HG03280 (cell line): Measurements from ENCODE around the gene NAGS.
"Not testable (repeated sequence)": the region's sequence is repeated elsewhere in the genome, so short reads cannot be mapped to it uniquely, and the experiment has no call there.

Experiments used
- ATAC-seq: cut with Tn5 transposase; IDR thresholded peaks from one replicate; pipeline ENCODE4 v1.9.1; 2021; ENCODE audit warnings: mild to moderate bottlenecking, moderate library complexity; ENCODE audit not compliant: unreplicated experiment

NAGS gene

GRCh38 chr17:44004077-44004760 lies at the start of gene NAGS:
Gene NAGS, plus strand, starts transcription at chr17:44004622. Its CDS starts 42 bp downstream, at chr17:44004664.
- no peak for ATAC-seq

GRCh38 chr17:43956222-43956621 lies 48.2 kb upstream of the NAGS start:
- ATAC-seq: no peak

DNA sequence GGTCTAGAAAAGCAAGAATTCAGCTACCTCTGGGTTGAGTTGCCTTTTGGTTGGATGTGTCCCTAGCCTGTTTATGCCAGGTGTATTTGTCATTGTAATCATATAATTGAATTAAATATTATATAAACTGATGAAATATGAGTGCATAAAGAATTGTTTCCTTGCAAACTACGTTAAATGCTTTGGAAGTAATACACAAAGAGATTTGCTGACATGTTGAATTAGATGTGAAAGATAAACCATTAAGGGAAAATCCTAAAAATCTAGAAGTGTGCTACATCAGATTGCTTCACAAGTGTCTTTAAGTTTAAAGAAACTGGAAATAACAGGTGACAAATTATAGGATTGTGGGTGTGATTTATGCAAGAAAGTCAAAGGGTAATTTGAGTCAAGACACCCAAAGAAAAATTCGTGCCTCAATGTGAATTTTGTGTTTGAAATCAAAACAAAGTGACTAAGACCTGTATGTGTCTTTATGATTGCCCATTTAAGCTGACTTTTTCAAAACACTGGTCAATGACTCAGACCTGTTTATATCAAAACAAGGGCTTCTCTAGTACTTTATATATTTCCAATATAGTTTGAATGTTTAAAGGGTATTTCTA lies 45.6 kb upstream of the NAGS start:
- no peak for ATAC-seq

- not testable (repeated sequence) for ATAC-seq
These were observed 43.1 kb upstream of the NAGS start for GRCh38 chr17:43961292-43961691.

DNA sequence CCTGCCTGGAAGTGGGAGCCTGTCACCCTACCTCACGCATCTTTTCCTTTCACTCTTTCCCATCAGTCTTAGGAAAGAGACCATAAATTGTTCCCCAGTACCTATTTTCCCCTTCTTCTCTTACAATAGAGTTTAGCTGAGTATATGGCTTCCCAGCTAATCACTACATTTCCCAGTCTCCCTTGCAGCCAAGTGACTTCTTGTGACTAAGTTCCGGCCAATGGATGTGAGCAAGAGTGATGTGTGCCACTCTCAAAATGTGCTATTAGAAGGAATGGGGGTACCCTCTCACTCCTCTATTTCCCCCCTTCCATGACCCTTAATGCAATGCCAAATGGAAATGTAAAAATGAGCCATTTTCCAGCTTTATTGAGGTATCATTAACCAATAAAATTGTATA lies 42.5 kb upstream of the NAGS start:
- ATAC-seq: no peak

DNA sequence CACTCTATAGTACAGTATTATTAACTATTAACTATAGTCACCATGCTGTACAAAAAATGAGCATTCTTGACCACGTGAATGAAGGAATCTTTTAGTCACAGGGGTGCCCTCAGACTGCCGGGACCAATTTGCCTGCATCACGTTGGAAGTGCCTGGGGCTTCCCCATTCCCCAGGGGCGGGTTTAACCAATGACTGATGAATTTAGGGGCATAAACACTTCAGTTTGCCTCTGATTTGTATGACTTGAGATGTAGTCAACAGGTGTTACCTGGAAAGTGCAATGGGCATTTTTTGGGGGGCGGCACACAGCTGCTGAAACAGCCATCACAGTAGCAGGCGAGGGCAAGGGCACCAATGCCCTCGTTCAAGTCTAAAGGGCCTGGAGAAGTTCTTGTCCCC lies 41.9 kb upstream of the NAGS start:
- ATAC-seq: no peak

- no peak for ATAC-seq
These were observed 38.1 kb upstream of the NAGS start for GRCh38 chr17:43966276-43966675.

DNA sequence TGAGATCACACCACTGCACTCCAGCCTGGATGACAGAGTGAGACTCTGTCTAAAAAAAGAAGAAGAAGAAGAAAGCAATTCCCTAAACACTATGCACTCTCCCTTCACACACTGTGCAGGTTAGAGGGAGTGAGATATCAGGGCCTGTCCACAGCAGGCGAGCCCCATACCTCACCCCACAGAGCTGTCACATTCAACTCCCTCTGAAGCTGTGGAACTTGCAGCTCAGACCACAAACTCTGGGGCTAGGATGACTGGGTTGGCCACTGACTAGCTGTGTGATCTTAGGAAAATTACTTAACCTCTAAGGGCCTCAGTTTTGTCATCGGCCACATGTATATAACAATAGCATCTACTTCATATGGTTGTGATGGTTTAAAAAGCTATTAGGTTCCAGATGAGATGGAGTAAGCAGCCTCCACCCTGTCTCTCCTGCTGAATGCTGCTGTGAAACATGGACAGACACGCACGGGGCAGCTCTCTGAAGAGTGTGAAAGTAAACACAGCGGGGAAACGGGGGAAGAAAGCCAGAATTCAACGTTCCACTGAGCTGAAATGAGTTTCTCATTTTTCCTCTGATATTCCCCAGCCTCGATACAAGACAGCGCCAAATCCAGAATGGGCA lies 37.1 kb upstream of the NAGS start:
- ATAC-seq: no peak

- ATAC-seq: no peak
These were observed 34.1 kb upstream of the NAGS start for GRCh38 chr17:43970366-43970765.

- ATAC-seq: not testable (repeated sequence)
These were observed 33.0 kb upstream of the NAGS start for GRCh38 chr17:43971436-43971835.

DNA sequence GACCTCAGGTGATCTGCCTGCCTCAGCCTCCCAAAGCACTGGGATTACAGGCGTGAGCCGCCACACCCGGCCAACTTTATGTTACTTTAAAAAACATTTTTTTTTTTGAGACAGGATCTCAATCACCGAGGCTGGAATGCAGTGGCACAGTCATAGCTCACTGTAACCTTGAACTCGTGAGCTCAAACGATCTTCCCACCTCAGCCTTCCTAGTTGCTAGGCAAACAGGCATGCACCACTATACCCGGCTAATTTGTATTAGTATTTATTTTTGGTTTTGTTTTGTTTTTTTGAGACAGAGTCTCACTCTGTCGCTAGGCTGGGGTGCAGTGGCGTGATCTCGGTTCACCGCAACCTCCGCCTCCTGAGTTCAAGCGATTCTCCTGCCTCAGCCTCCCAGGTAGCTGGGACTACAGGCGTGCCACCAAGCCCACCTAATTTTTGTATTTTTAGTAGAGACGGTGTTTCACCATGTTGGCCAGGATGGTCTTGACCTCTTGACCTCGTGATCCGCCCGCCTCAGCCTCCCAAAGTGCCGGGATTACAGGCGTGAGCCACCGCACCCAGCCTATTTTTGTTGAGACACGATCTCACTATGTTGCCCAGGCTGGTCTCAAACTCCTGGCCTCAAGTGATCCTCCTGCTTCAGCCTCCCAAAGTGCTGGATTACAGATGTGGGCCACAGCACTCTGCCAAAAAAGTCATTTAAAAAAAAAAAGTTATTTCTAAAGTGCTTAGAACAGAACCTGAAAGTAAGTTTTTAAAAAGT lies 31.8 kb upstream of the NAGS start:
- ATAC-seq: not testable (repeated sequence)

- no peak for ATAC-seq
These were observed 29.8 kb upstream of the NAGS start for GRCh38 chr17:43974382-43975266.

DNA sequence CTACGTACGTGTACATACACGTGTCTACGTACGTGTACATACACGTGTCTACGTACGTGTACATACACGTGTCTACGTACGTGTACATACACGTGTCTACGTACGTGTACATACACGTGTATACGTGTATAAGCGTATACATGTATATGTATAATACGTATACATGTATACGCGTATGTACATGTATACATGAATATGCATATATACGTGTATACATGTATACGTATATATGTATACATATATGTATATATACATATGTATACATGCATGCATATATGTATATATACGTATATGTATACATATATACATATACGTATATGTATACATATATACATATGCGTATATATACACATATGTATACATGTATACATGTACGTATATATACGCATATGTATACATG lies 28.5 kb upstream of the NAGS start:
- no peak for ATAC-seq

DNA sequence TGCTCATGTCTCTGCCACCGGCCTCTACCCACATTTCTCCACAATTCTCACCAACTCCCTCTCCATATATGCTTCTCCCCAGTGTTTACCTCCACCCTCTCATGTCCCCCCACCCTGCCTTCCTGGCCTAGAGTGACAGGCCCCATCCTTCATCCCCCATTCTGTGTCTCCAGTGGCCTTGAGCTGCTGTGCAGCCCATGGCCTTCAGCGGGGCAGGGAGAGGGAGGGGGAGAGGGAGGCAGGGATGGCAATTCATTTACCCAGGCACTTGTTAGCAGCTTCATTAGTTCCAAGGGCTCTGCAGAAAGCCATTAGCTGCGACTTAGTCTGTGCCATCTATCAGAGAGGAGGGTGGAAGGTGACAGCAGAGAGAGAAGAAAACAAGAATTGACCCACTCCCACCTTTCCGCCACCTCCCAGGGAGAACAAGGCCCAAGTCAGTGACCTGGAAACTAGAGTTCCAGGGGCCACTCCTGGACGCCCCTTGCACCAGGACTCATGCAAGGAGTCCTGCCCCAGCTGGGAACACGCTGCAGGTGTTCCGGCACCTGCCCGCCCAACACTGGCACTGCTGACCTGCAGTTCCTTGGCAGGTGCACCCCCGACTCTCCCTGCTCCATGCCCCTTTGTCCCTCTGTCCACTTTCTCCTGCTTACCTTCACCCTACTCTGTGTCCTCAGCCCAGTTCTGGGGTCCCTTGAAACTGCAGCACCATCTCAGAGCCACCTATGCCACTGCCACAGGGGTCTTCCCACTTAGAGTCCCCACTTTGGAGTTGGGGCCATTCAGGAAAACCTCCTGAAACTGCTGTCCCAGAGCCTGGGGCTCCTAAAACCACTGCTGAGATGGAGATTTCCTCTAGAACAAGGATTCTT lies 27.2 kb upstream of the NAGS start:
- no peak for ATAC-seq

DNA sequence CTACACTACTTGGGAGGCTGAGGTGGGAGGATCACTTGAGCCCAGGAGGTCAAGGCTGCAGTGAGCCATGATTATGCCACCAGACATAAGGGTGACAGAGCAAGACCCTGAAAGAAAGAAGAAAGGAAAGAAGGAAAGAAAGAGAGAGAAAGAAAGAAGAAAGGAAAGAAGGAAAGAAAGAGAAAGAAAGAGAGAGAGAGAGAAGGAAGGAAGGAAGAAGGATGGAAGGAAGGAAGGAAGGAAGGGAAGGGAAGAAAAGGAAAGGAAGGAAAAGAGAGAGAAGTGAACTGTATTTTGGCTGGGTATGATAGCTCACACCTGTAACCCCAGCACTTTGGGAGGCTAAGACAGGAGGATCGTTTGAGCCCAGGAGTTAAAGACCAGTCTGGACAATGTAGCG lies 26.3 kb upstream of the NAGS start:
- ATAC-seq: no peak

- ATAC-seq: no peak
These were observed 25.4 kb upstream of the NAGS start for GRCh38 chr17:43979011-43979410.

- ATAC-seq: no peak
These were observed 24.8 kb upstream of the NAGS start for GRCh38 chr17:43979671-43980070.

GRCh38 chr17:43982171-43982570 lies 22.3 kb upstream of the NAGS start:
- no peak for ATAC-seq

DNA sequence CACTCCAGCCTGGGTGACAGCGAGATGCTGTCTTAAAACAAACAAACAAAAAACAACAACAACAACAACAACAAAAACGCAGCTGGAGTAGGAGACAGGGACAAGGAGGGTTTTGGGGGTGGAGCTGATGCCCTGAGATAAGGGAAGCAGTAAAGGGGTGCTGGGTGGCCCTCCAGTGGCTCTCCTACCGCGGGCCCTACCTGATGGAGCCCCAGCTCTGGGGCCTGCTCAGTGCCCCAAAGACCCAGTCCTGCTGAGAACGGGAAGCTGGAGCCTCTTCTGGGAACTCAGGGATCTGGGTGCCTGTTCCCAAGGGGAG lies 21.3 kb upstream of the NAGS start:
- ATAC-seq: no peak
